Measurements from ENCODE around the gene ZBTB3.
"Not testable (repeated sequence)": the region's sequence is repeated elsewhere in the genome, so short reads cannot be mapped to it uniquely, and the experiment has no call there.

The ZBTB3 gene

DNA sequence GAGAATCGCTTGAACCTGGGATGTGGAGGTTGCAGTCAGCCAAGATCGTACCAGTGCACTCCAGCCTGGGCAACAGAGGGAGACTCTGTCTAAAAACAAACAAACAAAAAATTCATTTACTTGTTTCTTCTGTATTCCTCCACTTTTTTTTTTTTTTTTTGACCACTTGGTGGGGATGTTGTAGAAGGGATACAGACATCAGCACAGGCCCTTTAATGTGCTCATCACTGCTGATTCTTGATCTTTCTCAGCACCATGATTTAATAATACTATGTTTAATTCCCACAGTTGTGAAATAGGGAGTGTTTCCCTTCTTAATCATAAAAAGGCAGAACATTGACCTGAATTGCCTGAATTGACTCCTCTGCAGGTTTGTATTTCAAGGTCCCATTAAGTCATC is 21.1 kb downstream of the ZBTB3 start:
- no peak overlapping the region for H3K9ac ChIP-seq (ENCODE audit: low read depth, low read length)
- H3K4me1 ChIP-seq (ENCODE audit: insufficient read depth, low read length), result no peaks in the 10 kb centered on the region
- no peaks in the 10 kb centered on the region; the same call in none of the 2 replicates for H3K36me3 ChIP-seq (ENCODE audit: insufficient read depth, low read length)
- H3K9me3 ChIP-seq (ENCODE audit: control insufficient read depth, insufficient read depth, low read length), result no peaks in the 10 kb centered on the region

DNA sequence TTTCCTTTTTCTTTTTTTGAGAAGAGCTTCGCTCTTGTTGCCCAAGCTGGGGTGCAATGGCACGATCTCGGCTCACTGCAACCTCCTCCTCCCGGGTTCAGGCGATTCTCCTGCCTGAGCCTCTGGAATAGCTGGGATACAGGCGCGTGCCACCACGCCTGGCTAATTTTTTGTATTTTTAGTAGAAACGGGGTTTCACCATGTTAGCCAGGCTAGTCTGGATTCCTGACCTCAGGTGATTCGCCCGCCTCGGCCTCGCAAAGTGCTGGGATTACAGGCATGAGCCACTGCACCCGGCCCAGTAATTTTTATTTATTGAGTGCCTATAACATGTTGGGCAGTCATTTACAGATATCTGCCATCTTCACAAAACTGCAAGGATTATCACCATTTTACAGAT is 23.9 kb downstream of the ZBTB3 start:
- H3K9ac ChIP-seq (ENCODE audit: low read depth, low read length); H3K4me1 ChIP-seq (ENCODE audit: insufficient read depth, low read length); H3K36me3 ChIP-seq (ENCODE audit: insufficient read depth, low read length): not testable (repeated sequence)

DNA sequence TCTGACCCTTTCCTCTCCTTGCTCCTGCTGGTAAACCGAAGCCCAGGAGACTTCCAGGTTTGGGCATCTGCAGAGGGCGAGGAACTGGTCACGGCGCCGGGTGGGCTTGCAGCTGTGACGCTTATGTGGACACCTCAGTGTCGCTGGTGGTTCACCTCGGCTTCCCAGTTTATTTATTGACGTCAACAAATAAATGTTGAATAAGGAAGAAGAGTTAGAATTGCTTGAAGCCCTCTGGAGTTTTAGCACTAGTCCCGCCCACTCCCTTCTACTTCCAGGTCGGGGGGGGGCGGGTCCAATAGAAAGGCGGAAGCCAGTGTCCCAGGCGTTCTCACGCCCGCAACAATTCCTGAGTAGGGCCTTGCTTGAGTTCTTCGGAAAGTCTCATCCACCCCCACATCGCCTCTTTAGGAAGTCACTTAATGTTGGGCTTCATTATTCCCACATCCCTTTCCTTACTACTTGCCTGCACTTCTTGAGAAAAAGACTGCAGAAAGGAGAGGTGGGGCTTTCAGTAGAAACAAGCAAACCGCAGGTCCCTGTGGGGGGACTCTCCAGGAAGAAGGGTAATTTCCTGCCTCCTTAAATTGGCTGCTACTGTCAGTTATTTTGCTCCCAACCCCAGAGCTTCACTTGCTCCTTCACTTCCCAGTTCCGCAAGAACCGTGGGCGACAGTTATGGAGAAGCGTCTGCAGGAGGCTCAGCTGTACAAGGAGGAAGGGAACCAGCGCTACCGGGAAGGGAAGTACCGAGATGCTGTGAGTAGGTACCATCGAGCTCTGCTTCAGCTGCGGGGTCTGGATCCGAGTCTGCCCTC is 25.6 kb downstream of the ZBTB3 start, which contains the start of gene TTC9C:
Gene TTC9C (plus strand): TSS at position 316 of the 818 bp plus-strand sequence. CDS start 363 bp downstream, at position 679.
- H3K4me1 ChIP-seq (ENCODE audit: insufficient read depth, low read length), result no peaks in the 10 kb centered on the region; the same call in 1 of the 2 replicates
- peak within 1 kb of the TSS; percentile 69 for H3K9ac ChIP-seq (ENCODE audit: low read depth, low read length)
- H3K9me3 ChIP-seq (ENCODE audit: control insufficient read depth, insufficient read depth, low read length), result no peaks in the 10 kb centered on the region
- H3K36me3 ChIP-seq (ENCODE audit: insufficient read depth, low read length), result peaks cover 9% of the 10 kb centered on the region

More for the DNA sequence above, 23.9 kb downstream of the ZBTB3 start:
- H3K9me3 ChIP-seq (ENCODE audit: control insufficient read depth, insufficient read depth, low read length), result not testable (repeated sequence)

- Histone ChIP-seq H3K9me3 (ENCODE audit: control insufficient read depth, insufficient read depth, low read length) (no peaks in the 10 kb centered on the region), H3K36me3 (ENCODE audit: insufficient read depth, low read length) (peaks cover 13% of the 10 kb centered on the region), H3K4me1 (ENCODE audit: insufficient read depth, low read length) (no peaks in the 10 kb centered on the region; the same call in 1 of the 2 replicates), H3K9ac (ENCODE audit: low read depth, low read length) (peak overlapping the region; percentile 69)
These were observed 26.1 kb downstream of the ZBTB3 start for GRCh38 chr11:62727872-62728170.

DNA sequence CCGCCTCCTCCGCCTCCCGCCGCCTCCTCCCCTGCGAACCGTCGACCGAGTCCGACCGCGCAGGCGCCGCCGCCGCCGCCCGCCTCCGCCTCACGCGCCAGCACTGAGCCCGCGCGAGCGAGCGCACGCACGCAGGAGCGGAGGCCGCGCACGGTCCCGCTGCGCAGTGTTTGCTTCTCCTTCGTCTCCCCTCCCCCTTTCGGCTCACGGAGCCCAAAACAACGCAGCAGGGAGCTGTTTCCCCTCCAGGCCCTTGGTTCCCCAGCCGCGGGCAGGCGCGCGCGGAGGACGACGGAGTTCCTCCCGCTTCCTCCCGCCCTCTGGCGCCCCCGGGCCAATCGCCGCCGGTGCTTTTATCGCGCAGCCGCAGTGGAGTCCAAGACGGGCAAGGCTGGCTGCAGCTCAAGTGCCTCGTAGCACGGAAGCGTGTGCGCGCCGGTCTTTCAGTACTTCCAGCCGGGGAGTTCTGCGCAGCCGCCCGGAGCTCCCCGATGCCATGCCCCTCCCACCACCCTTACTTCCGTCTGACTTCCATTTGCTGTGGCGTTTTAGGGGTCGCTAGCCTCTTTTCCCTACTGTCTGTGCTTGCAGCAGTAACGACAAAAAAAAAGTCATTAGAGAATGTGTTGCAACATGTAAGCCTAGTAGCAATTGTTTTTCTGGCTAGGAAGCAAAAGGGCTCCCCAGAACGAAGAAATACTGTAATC is 26.6 kb downstream of the ZBTB3 start, which contains the start of gene HNRNPUL2:
Gene HNRNPUL2 (minus strand): TSS at position 293 of the 707 bp plus-strand sequence. CDS start 301 bp downstream, outside the sequence.
- H3K36me3 ChIP-seq (ENCODE audit: insufficient read depth, low read length), result peaks cover 18% of the 10 kb centered on the region

GRCh38 chr11:62726915-62727164 is 27.1 kb downstream of the ZBTB3 start:
- H3K4me1 ChIP-seq (ENCODE audit: insufficient read depth, low read length), result no peaks in the 10 kb centered on the region; the same call in 1 of the 2 replicates
- peaks cover 22% of the 10 kb centered on the region for H3K36me3 ChIP-seq (ENCODE audit: insufficient read depth, low read length)
- H3K9ac ChIP-seq (ENCODE audit: low read depth, low read length), result peak overlapping the region; percentile 69
- H3K9me3 ChIP-seq (ENCODE audit: control insufficient read depth, insufficient read depth, low read length), result no peaks in the 10 kb centered on the region

More for the DNA sequence above, 26.6 kb downstream of the ZBTB3 start, which contains the start of gene HNRNPUL2:
- Histone ChIP-seq H3K4me1 (ENCODE audit: insufficient read depth, low read length) (no peaks in the 10 kb centered on the region; the same call in 1 of the 2 replicates), H3K9ac (ENCODE audit: low read depth, low read length) (peak within 1 kb of the TSS; percentile 69), H3K9me3 (ENCODE audit: control insufficient read depth, insufficient read depth, low read length) (no peaks in the 10 kb centered on the region)

- peaks cover 27% of the 10 kb centered on the region for H3K36me3 ChIP-seq (ENCODE audit: insufficient read depth, low read length)
- H3K4me1 ChIP-seq (ENCODE audit: insufficient read depth, low read length), result no peaks in the 10 kb centered on the region; the same call in 1 of the 2 replicates
- H3K9me3 ChIP-seq (ENCODE audit: control insufficient read depth, insufficient read depth, low read length), result no peaks in the 10 kb centered on the region
- H3K9ac ChIP-seq (ENCODE audit: low read depth, low read length), result peak overlapping the region; percentile 69
These were observed 27.6 kb downstream of the ZBTB3 start for GRCh38 chr11:62726156-62726914.

- Histone ChIP-seq H3K4me1 (ENCODE audit: insufficient read depth, low read length) (no peaks in the 10 kb centered on the region; the same call in 1 of the 2 replicates), H3K9me3 (ENCODE audit: control insufficient read depth, insufficient read depth, low read length) (no peaks in the 10 kb centered on the region), H3K36me3 (ENCODE audit: insufficient read depth, low read length) (peaks cover 34% of the 10 kb centered on the region), H3K9ac (ENCODE audit: low read depth, low read length) (peak overlapping the region; percentile 69)
These were observed 28.3 kb downstream of the ZBTB3 start for GRCh38 chr11:62725646-62726045.

DNA sequence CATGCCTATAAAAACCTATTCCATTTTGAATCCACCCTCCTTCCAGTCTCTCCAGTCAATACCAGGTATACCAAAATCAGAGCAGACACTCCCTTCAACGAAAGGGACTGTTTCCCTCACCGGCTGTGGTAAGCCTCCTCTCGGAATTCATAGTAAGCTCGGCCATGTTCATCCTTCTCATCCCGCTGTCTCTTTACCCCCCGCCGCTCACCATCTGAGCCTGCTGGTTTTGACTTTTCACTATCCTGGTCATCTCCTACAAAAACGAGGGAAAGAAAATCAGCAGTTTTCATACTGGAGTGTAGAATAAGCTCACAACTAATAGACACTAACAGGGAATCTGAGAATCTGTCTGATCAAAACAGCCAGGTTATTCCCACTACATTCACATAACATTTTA is 29.8 kb downstream of the ZBTB3 start:
- Histone ChIP-seq H3K4me1 (ENCODE audit: insufficient read depth, low read length) (no peaks in the 10 kb centered on the region; the same call in 1 of the 2 replicates), H3K36me3 (ENCODE audit: insufficient read depth, low read length) (peaks cover 45% of the 10 kb centered on the region), H3K9me3 (ENCODE audit: control insufficient read depth, insufficient read depth, low read length) (no peaks in the 10 kb centered on the region), H3K9ac (ENCODE audit: low read depth, low read length) (no peak overlapping the region)

- H3K36me3 ChIP-seq (ENCODE audit: insufficient read depth, low read length), result peaks cover 46% of the 10 kb centered on the region
- H3K9ac ChIP-seq (ENCODE audit: low read depth, low read length), result no peak overlapping the region
- H3K4me1 ChIP-seq (ENCODE audit: insufficient read depth, low read length), result no peaks in the 10 kb centered on the region; the same call in 1 of the 2 replicates
- no peaks in the 10 kb centered on the region for H3K9me3 ChIP-seq (ENCODE audit: control insufficient read depth, insufficient read depth, low read length)
These were observed 32.0 kb downstream of the ZBTB3 start for GRCh38 chr11:62721994-62722393.

DNA sequence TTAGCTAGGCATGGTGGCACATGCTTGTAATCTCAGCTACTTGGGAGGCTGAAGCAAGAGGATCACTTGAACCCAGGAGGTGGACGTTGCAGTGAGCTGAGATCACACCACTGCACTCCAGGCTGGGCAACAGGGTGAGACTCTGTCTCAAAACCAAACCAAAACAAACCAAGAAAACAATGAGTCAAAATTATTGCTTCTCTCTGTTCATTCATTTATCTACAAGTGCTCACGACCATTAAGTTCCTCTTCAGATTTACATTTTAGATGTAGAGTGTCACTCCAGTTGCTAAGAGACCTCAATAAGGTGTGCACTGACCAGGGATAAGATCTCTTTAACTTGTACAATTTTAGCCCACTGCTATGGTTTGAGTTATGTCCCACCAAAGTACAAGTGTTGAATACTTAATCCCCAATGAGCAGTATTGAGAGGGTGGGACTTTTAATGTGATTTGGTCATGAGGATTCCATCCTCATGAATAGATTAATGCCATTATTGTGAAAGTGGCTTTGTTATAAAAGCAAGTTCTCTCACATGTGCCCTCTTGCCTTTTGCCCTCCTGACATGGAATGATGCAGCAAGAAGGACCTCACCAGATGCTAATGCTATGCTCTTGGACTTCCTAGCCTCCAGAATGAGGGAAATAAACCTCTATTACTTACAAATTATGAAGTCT is 34.5 kb downstream of the ZBTB3 start:
- Histone ChIP-seq H3K9me3 (ENCODE audit: control insufficient read depth, insufficient read depth, low read length) (no peaks in the 10 kb centered on the region), H3K36me3 (ENCODE audit: insufficient read depth, low read length) (peaks cover 68% of the 10 kb centered on the region), H3K9ac (ENCODE audit: low read depth, low read length) (no peak overlapping the region), H3K4me1 (ENCODE audit: insufficient read depth, low read length) (no peaks in the 10 kb centered on the region)

DNA sequence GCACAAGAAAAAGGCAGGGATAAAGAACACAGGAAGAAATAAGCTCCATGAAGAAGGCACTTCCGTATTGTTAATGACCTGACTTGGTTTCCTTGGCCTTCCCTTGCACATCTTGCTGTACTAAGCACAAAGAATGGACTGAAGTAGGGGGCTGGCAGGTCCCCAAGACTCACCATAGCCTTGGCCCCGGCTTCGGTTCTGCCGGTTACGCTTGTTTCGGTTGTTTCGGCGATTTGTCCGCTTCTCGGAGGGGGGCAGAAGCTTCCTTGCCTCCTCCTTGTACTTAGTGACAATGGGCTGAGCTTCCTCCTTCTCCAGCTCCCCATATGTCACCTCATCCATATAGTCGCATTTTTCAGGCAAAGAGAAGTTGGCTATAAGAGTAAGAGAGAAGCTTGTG is 37.1 kb downstream of the ZBTB3 start:
- no peaks in the 10 kb centered on the region for H3K4me1 ChIP-seq (ENCODE audit: insufficient read depth, low read length)
- no peaks in the 10 kb centered on the region for H3K9me3 ChIP-seq (ENCODE audit: control insufficient read depth, insufficient read depth, low read length)
- peaks cover 45% of the 10 kb centered on the region for H3K36me3 ChIP-seq (ENCODE audit: insufficient read depth, low read length)
- H3K9ac ChIP-seq (ENCODE audit: low read depth, low read length), result no peak overlapping the region

- H3K9me3 ChIP-seq (ENCODE audit: control insufficient read depth, insufficient read depth, low read length), result no peaks in the 10 kb centered on the region
- no peak overlapping the region for H3K9ac ChIP-seq (ENCODE audit: low read depth, low read length)
- no peaks in the 10 kb centered on the region for H3K4me1 ChIP-seq (ENCODE audit: insufficient read depth, low read length)
- peaks cover 39% of the 10 kb centered on the region for H3K36me3 ChIP-seq (ENCODE audit: insufficient read depth, low read length)
These were observed 37.8 kb downstream of the ZBTB3 start for GRCh38 chr11:62716206-62716605.

All from ES-I3 (cell line).